GM18951 (cell line): Measurements from ENCODE around the gene UBE2N.
"Not testable (repeated sequence)": the region's sequence is repeated elsewhere in the genome, so short reads cannot be mapped to it uniquely, and the experiment has no call there.

Experiments used
- POLR2A ChIP-seq: IDR thresholded peaks from 4 replicates; pipeline ENCODE4 v1.6.1; 2011; ENCODE audit warnings: mild to moderate bottlenecking; ENCODE audit not compliant: insufficient read length, insufficient read depth; ENCODE audit errors: extremely low read depth
- in situ Hi-C: fragments of 300-500 bp; cut with MboI; formaldehyde crosslinking; loops from one replicate; pipeline ENCODE4 v1.12.0; 2022; ENCODE audit warnings: low sequenced_read_pairs, mixed read lengths, inconsistent platforms; ENCODE audit not compliant: unreplicated experiment

Gene UBE2N

DNA sequence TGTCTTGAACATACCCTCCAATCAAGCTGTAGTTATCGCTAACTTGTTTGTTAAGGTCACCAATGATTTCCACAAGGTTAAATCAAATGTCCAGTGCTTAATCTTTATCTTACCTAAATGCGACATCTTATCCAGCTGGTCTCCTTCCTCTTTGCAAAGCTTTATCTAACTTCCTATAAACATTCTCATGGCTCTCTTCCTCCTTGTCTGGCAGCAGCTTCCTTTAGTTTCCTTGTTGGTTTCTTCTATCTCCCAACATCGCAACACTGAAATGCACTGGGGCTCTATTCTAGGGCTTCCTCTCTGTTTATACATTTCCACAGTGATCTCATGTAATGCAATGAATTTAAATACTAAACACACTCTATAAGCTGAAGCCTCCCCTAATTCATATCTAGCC lies 28.7 kb downstream of the UBE2N start:
- in situ Hi-C loops = loop anchor here (10.0 to 25.0 kb wide), 2 partner anchors 428 to 626 kb away; no protein-coding TSS in a partner anchor
- TF ChIP-seq POLR2A = no peak

DNA sequence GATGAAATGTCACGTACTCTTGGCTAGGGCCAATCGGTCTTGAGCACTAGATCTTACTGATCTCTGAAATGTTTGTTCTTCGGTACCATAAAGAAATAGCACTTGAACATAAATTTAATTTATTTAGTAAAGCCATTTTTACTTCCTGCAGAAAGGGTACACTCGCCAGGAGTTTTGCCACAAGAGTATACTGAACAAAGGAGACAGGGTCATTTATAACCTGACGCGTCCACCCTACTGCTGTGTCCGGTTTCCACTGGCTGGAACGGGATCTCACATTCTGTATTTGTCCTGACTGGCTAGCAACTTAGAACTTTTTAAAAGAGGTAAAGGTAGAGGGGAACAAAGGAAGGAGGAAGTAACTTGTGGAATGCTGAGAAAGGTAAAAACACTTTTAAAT lies 29.4 kb downstream of the UBE2N start:
- in situ Hi-C loops = loop anchor here (10.0 to 25.0 kb wide), 2 partner anchors 428 to 625 kb away; no protein-coding TSS in a partner anchor

DNA sequence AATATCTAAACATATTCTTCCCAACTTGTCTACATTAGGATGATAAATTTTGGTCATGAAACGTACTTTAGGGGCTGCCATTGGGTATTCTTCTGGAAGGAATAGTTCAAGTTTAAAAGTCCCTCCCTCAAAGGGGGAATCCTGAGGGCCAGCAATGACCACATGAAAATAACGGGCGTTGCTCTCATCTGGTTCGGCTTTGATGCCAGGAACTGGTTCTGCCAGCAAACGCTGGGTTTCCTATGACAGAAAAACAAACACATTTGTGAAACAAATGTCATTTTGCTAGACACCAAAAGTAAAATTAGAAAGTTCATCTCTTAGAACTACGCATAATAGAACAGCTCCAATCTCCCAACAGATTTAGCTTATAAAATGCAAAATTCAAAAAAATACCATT lies 30.7 kb downstream of the UBE2N start:
- in situ Hi-C loops = loop anchor here (10.0 to 25.0 kb wide), 2 partner anchors 426 to 624 kb away; no protein-coding TSS in a partner anchor

- in situ Hi-C loops = loop anchor here (10.0 to 25.0 kb wide), 2 partner anchors 425 to 622 kb away; no protein-coding TSS in a partner anchor
Observed at GRCh38 chr12:93409343-93410187, 32.2 kb downstream of the UBE2N start.

GRCh38 chr12:93408813-93409212 lies 32.9 kb downstream of the UBE2N start:
- in situ Hi-C loops = loop anchor here (25.0 kb wide), 1 partner anchor 622 kb away; no protein-coding TSS in a partner anchor

GRCh38 chr12:93407963-93408283 lies 33.8 kb downstream of the UBE2N start:
- in situ Hi-C loops = loop anchor here (25.0 kb wide), 1 partner anchor 621 kb away; no protein-coding TSS in a partner anchor
- no peak for TF ChIP-seq POLR2A

More at GRCh38 chr12:93408813-93409212, 32.9 kb downstream of the UBE2N start:
- no peak for TF ChIP-seq POLR2A

GRCh38 chr12:93407054-93407962 lies 34.4 kb downstream of the UBE2N start:
- in situ Hi-C loops = loop anchor here (25.0 kb wide), 1 partner anchor 620 kb away; no protein-coding TSS in a partner anchor
- no peak for TF ChIP-seq POLR2A

- no peak for TF ChIP-seq POLR2A
- in situ Hi-C loops = loop anchor here (25.0 kb wide), 1 partner anchor 618 kb away; no protein-coding TSS in a partner anchor
Observed at GRCh38 chr12:93404961-93405849, 36.5 kb downstream of the UBE2N start.

DNA sequence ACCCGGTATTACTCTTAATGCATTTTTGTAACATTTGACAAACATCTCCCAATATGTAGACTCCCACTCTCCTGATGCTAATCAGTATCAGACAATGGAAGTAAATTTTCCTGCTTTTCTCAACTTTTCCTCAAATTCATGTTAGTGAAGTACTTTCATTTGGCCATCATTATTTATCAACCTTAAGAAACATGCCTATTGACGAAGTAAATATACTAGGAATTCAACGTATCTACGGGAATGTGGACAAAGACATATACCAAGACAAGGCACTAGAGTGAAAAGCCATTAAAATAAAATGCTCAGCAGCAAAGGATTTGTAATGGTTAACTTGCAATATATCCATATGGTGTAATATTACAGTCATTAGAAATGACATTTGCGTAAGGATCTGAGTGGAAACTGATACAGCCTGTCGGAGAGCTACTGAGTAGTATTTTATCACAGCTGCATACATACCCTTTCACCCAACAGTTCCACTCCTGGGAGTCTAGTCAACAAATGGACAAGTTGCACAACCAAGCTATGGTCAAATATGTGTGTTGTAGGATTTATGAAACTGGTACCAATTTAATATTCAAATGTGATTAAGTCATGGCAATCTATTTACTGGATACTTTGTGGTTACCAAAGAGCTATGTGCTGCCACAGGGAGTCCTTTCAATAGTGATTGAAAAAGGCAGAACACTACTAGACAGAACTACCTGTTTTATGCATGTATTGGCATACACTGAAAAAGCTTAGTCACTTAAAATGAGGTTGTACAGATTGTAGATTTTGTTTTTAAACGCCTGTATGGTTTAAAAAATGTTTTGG lies 37.6 kb downstream of the UBE2N start:
- TF ChIP-seq POLR2A = peak; percentile 12
- in situ Hi-C loops = loop anchor here (25.0 kb wide), 1 partner anchor 617 kb away; no protein-coding TSS in a partner anchor

GRCh38 chr12:93402333-93403311 lies 39.1 kb downstream of the UBE2N start:
- TF ChIP-seq POLR2A = no peak
- in situ Hi-C loops = loop anchor here (25.0 kb wide), 1 partner anchor 615 kb away; no protein-coding TSS in a partner anchor

DNA sequence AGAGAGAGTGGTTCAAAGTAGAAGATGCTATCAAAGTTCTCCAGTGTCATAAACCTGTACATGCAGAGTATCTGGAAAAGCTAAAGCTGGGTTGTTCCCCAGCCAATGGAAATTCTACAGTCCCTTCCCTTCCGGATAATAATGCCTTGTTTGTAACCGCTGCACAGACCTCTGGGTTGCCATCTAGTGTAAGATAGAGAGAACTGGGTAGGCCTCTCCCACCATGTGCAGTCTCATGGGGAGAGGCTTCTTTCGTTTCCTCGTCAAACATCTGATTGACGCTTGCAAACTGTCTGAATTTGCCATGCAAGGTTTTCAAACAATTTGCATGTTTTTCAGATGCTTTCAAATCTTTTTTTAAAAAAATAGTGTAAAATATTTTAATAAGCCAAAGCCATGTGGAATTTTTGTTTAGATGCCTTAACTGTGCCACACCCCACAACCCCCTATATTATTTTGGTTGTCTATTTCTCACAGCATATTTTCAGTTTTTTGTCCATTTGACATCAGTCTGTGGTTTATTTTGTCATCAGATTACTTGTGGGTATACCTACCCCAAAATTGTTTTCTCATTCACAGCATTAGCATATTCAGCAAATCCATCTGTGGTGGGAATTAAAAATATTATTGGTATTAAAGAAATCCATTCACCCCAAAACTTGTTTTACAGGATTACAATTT lies 42.4 kb downstream of the UBE2N start:
- in situ Hi-C loops = not testable (repeated sequence)
